ENCODE measurements around the gene KCNK18.
"Not testable (repeated sequence)": the region's sequence is repeated elsewhere in the genome, so short reads cannot be mapped to it uniquely, and the experiment has no call there.

KCNK18 gene

GRCh38 chr10:117174439-117175214 is 22.7 kb upstream of the KCNK18 start:
- FAIRE-seq (no peak), DNase-seq (ENCODE audit: insufficient read length, low spot score) (no peak)
- peak; percentile 88 for TF ChIP-seq CTCF (IDR thresholded peaks at IDR 0.05; ENCODE audit: insufficient read depth, missing control alignments)

GRCh38 chr10:117175215-117175900 is 21.9 kb upstream of the KCNK18 start:
- FAIRE-seq (no peak), DNase-seq (ENCODE audit: insufficient read length, low spot score) (no peak)
- no peak for TF ChIP-seq CTCF (IDR thresholded peaks at IDR 0.05; ENCODE audit: insufficient read depth, missing control alignments)

GRCh38 chr10:117175901-117176534 is 21.3 kb upstream of the KCNK18 start:
- no peak for DNase-seq (ENCODE audit: insufficient read length, low spot score)
- no peak for FAIRE-seq

GRCh38 chr10:117178190-117178589 is 19.1 kb upstream of the KCNK18 start:
- TF ChIP-seq CTCF (IDR thresholded peaks at IDR 0.05; ENCODE audit: insufficient read depth, missing control alignments) = no peak
- FAIRE-seq (no peak), DNase-seq (ENCODE audit: insufficient read length, low spot score) (no peak)

More at GRCh38 chr10:117175901-117176534, 21.3 kb upstream of the KCNK18 start:
- peak; percentile 79 for TF ChIP-seq CTCF (IDR thresholded peaks at IDR 0.05; ENCODE audit: insufficient read depth, missing control alignments)

- DNase-seq (ENCODE audit: insufficient read length, low spot score) = no peak
- TF ChIP-seq CTCF (IDR thresholded peaks at IDR 0.05; ENCODE audit: insufficient read depth, missing control alignments) = no peak
- FAIRE-seq = no peak
Observed at GRCh38 chr10:117184296-117184695, 13.0 kb upstream of the KCNK18 start.

GRCh38 chr10:117184821-117185220 is 12.5 kb upstream of the KCNK18 start:
- TF ChIP-seq CTCF (IDR thresholded peaks at IDR 0.05; ENCODE audit: insufficient read depth, missing control alignments) = no peak
- DNase-seq (ENCODE audit: insufficient read length, low spot score) = no peak
- no peak for FAIRE-seq

- not testable (repeated sequence) for FAIRE-seq; DNase-seq (ENCODE audit: insufficient read length, low spot score)
Observed at GRCh38 chr10:117185817-117186216, 11.5 kb upstream of the KCNK18 start.
